IMR-90 (cell line): Measurements from ENCODE around the gene SWAP70. TPM values are rescaled to one million over a fixed set of nuclear protein-coding genes. Genes with fewer than 3 reads are reported as not detected.

Source experiments
- ATAC-seq: fragments of 200-7000 bp; cut with Tn5 transposase; 2 replicates; pipeline ENCODE4 v1.9.1; 2020; ENCODE audit warnings: low read depth, mild to moderate bottlenecking, moderate library complexity
- BruUV-seq: library from RNA; stranded (reverse); fragments of 400-500 nt; replicated peaks from 2 replicates; lab custom pipeline; 2021; lab: Mats Ljungman, UMichigan
- CTCF ChIA-PET: fragments of 300-600 bp; formaldehyde crosslinking; extraction: SDS; loops from one replicate; lab custom pipeline; 2021; ENCODE audit warnings: antibody characterized with exemption; lab: Yijun Ruan, JAX
- POLR2A ChIA-PET: fragments of 300-600 bp; sonication (Branson Sonifier 250); formaldehyde crosslinking; loops from one replicate; lab custom pipeline; 2022; ENCODE audit warnings: antibody characterized with exemption; ENCODE audit not compliant: unreplicated experiment; lab: Charles Lee
- DNase-seq: peaks from one replicate; pipeline ENCODE4 v3.0.0; 2013
- H2AFZ ChIP-seq: replicated peaks from 2 replicates; pipeline ENCODE3; 2013; ENCODE audit warnings: low read length, mild to moderate bottlenecking; ENCODE audit not compliant: poor library complexity
- H2AK5ac ChIP-seq: 2 replicates; pipeline ENCODE4 v1.6.1; 2013; ENCODE audit warnings: low read depth, low read length, inconsistent platforms
- H2AK9ac ChIP-seq: replicated peaks from 2 replicates; pipeline ENCODE3; 2013; ENCODE audit warnings: mild to moderate bottlenecking, low read depth, low read length, moderate library complexity; ENCODE audit not compliant: poor library complexity
- H2BK120ac ChIP-seq: 2 replicates; pipeline ENCODE4 v1.6.1; 2013; ENCODE audit warnings: low read depth, low read length, inconsistent platforms
- H2BK15ac ChIP-seq: 3 replicates; pipeline ENCODE4 v1.6.1; 2013; ENCODE audit warnings: low read depth, low read length, inconsistent platforms
- H2BK20ac ChIP-seq: 2 replicates; pipeline ENCODE4 v1.6.1; 2013; ENCODE audit warnings: low read depth, mild to moderate bottlenecking, inconsistent platforms, low read length, moderate library complexity
- H2BK5ac ChIP-seq: 2 replicates; pipeline ENCODE4 v1.6.1; 2013; ENCODE audit warnings: mild to moderate bottlenecking, low read depth, low read length, inconsistent platforms; ENCODE audit not compliant: poor library complexity, severe bottlenecking
- H3K14ac ChIP-seq: replicated peaks from 2 replicates; pipeline ENCODE4 v1.6.1; 2013; ENCODE audit warnings: low read depth, low read length, inconsistent platforms
- H3K18ac ChIP-seq: 2 replicates; pipeline ENCODE4 v1.6.1; 2013; ENCODE audit warnings: low read depth, low read length, control low read depth
- H3K23ac ChIP-seq: 2 replicates; pipeline ENCODE4 v1.6.1; 2013; ENCODE audit warnings: low read depth, low read length, inconsistent platforms
- H3K27ac ChIP-seq: 2 replicates; pipeline ENCODE4 v1.5.1; 2013; ENCODE audit warnings: mild to moderate bottlenecking, control low read depth, low read length; ENCODE audit not compliant: insufficient read depth
- H3K27me3 ChIP-seq: 2 replicates; pipeline ENCODE4 v1.6.1; 2013; ENCODE audit warnings: low read length; ENCODE audit not compliant: control insufficient read depth, insufficient read depth
- H3K36me3 ChIP-seq: 2 replicates; pipeline ENCODE4 v1.6.1; 2013; ENCODE audit warnings: low read length, mixed read lengths; ENCODE audit not compliant: control insufficient read depth, insufficient read depth
- H3K4ac ChIP-seq: 2 replicates; pipeline ENCODE4 v1.6.1; 2013; ENCODE audit warnings: low read depth, low read length, inconsistent platforms
- H3K4me1 ChIP-seq: 2 replicates; pipeline ENCODE4 v1.6.1; 2013; ENCODE audit warnings: low read length, mixed read lengths; ENCODE audit not compliant: control insufficient read depth, insufficient read depth
- H3K4me2 ChIP-seq: 2 replicates; pipeline ENCODE4 v1.6.1; 2013; ENCODE audit warnings: low read depth, mild to moderate bottlenecking, control low read depth, low read length, moderate library complexity
- H3K4me3 ChIP-seq: 2 replicates; pipeline ENCODE4 v1.5.1; 2013; ENCODE audit warnings: low read depth, mild to moderate bottlenecking, control low read depth, low read length, moderate library complexity; ENCODE audit not compliant: insufficient read depth
- H3K56ac ChIP-seq: 2 replicates; pipeline ENCODE4 v1.6.1; 2013; ENCODE audit warnings: low read length, inconsistent platforms; ENCODE audit not compliant: insufficient read depth; ENCODE audit errors: extremely low read depth
- H3K79me1 ChIP-seq, 2 experiments: 2 replicates each; pipeline ENCODE4 v1.6.1; 2013; ENCODE audit warnings: low read length in 2 of 2, inconsistent platforms in 1 of 2, low read depth in 1 of 2
- H3K9ac ChIP-seq: 2 replicates; pipeline ENCODE4 v1.6.1; 2013; ENCODE audit warnings: low read depth, low read length, control low read depth
- H3K9me1 ChIP-seq: 2 replicates; pipeline ENCODE4 v1.6.1; 2013; ENCODE audit warnings: low read length, inconsistent platforms; ENCODE audit not compliant: insufficient read depth
- H3K9me3 ChIP-seq: 2 replicates; pipeline ENCODE4 v1.6.1; 2013; ENCODE audit warnings: low read length; ENCODE audit not compliant: control insufficient read depth, insufficient read depth
- H4K20me1 ChIP-seq: 2 replicates; pipeline ENCODE4 v1.6.1; 2013; ENCODE audit warnings: low read length, inconsistent platforms; ENCODE audit not compliant: insufficient read depth
- H4K5ac ChIP-seq: 2 replicates; pipeline ENCODE4 v1.6.1; 2013; ENCODE audit warnings: mild to moderate bottlenecking, low read depth, low read length, control low read depth
- H4K8ac ChIP-seq, 2 experiments: 2 replicates each; pipeline ENCODE4 v1.6.1; 2013; ENCODE audit warnings: low read depth in 2 of 2, low read length in 2 of 2, control low read depth in 1 of 2, inconsistent platforms in 1 of 2
- H4K91ac ChIP-seq: 2 replicates; pipeline ENCODE4 v1.6.1; 2013; ENCODE audit warnings: low read depth, low read length, inconsistent platforms; ENCODE audit not compliant: insufficient read depth
- CEBPB ChIP-seq: IDR thresholded peaks from 2 replicates; pipeline ENCODE4 v1.6.1; 2012; ENCODE audit warnings: low read depth, low read length, improper control_type of control experiment
- MAZ ChIP-seq: IDR thresholded peaks from 2 replicates; pipeline ENCODE4 v1.6.1; 2012; ENCODE audit warnings: low read depth, mild to moderate bottlenecking, low read length, improper control_type of control experiment, moderate library complexity, borderline replicate concordance
- NFE2L2 ChIP-seq: fragments of 150-350 bp; IDR thresholded peaks from 2 replicates; pipeline ENCODE4 v1.6.1; 2016; ENCODE audit warnings: low read depth, mild to moderate bottlenecking, low read length
- RFX5 ChIP-seq: IDR thresholded peaks from 2 replicates; pipeline ENCODE4 v1.8.0; 2012; ENCODE audit warnings: low read depth, mild to moderate bottlenecking, low read length, moderate library complexity
- SMC3 ChIP-seq: fragments of 150-350 bp; IDR thresholded peaks from 2 replicates; pipeline ENCODE4 v1.6.1; 2016; ENCODE audit warnings: low read depth, mild to moderate bottlenecking, antibody characterized with exemption, low read length, moderate library complexity
- WGBS, 2 experiments: methylation state at CpG; one replicate each; pipeline versions ENCODE4 v1.1.5 to v1.1.7; 2013; ENCODE audit warnings: missing lambda C conversion rate in 2 of 2; ENCODE audit not compliant: insufficient read length in 1 of 2; ENCODE audit errors: extremely low coverage in 2 of 2; 5-methylcytosine and 5-hydroxymethylcytosine counted together
- dilution Hi-C: fragments of 300-500 bp; cut with HindIII; formaldehyde crosslinking; loops from one replicate; pipeline ENCODE4 v1.14.3; 2018; ENCODE audit warnings: low sequenced_read_pairs; ENCODE audit not compliant: unreplicated experiment
- in situ Hi-C: fragments of 300-500 bp; cut with MboI; formaldehyde crosslinking; loops from 3 replicates; pipeline ENCODE4 v1.14.3; 2019; ENCODE audit warnings: low sequenced_read_pairs, inconsistent platforms, mixed read lengths
- intact Hi-C: fragments of 100-400 bp; cut with micrococcal nuclease; formaldehyde crosslinking; loops from 2 replicates; pipeline ENCODE4 v1.10.0; 2022
- polyA plus RNA-seq, 3 experiments: library from polyadenylated mRNA; depleted of rRNA; stranded (reverse); fragments of >200 nt; gene quantifications; 2 replicates each; pipeline ENCODE4 v1.2.3, GENCODE V29; 2012; ENCODE audit warnings: low replicate concordance in 1 of 3
- total RNA-seq: library from RNA; depleted of rRNA; stranded (reverse); fragments of >200 nt; gene quantifications from 2 replicates; pipeline ENCODE4 v1.2.3, GENCODE V29; 2012
- TF ChIP-seq, protein P1 (sequence below): fragments of 150-350 bp; IDR thresholded peaks from 2 replicates; pipeline ENCODE4 v1.6.1; 2016; ENCODE audit warnings: low read depth, mild to moderate bottlenecking, low read length, moderate library complexity, borderline replicate concordance
- TF ChIP-seq, protein P2 (sequence below): conservative IDR thresholded peaks from 2 replicates; pipeline ENCODE4 v1.5.1; 2012; ENCODE audit warnings: mild to moderate bottlenecking, low read depth, low read length, improper control_type of control experiment

SWAP70 gene
- total and polyA plus RNA-seq, 2 of the 4 experiments (the other 2 are of a cell fraction), result 15.5 to 19.9 TPM

DNA sequence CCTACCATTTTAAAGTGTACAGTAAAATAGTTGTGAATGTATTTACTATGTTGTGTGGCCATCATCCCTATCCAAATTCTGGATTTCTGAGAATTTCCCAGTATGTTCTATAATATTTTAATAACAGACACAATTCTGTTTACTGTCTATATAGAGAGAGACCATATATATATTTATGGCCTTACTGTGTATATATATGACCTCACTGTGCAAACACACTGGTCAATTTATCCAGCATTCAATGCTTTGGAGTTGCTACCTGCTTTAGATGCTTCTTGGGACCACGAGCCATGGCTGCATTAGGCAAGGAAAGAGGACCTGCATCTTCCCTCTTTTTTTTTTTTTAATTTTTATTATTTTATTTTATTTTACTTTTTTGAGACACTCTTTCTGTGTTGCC lies 40.2 kb downstream of the SWAP70 start:
- Histone ChIP-seq H3K4me3 (no peak overlapping the region), H3K14ac (no peak overlapping the region), H4K91ac (no peak overlapping the region), H3K9me3 (no peaks in the 10 kb centered on the region), H2BK120ac (no peak overlapping the region), H3K27me3 (no peaks in the 10 kb centered on the region), H3K4ac (no peak overlapping the region), H4K8ac (no peak overlapping the region), H2AFZ (no peak overlapping the region), H2BK15ac (no peak overlapping the region), H3K23ac (no peak overlapping the region), H3K9ac (no peak overlapping the region), H2AK5ac (no peak overlapping the region), H3K27ac (no peak overlapping the region), H3K9me1 (peaks cover 15% of the 10 kb centered on the region), H2BK20ac (no peak overlapping the region), H3K36me3 (0 out of 2 replicates have a peak, but pooled peaks cover 2% of the 10 kb centered on the region), H3K18ac (no peak overlapping the region), H2AK9ac (no peak overlapping the region), H4K20me1 (peaks cover 29% of the 10 kb centered on the region; the same call in 1 of the 2 replicates), H3K56ac (no peak overlapping the region), H3K79me1 (peaks cover 28 to 72% of the 10 kb centered on the region in 2 experiments), H3K4me2 (no peak overlapping the region), H2BK5ac (no peak overlapping the region), H4K5ac (no peak overlapping the region), H3K4me1 (peaks cover 10% of the 10 kb centered on the region; the same call in 1 of the 2 replicates)
- in situ Hi-C loops (no loop called here), intact Hi-C loops (no loop called here), dilution Hi-C loops (no loop called here)
- ChIA-PET CTCF (no interaction called here), POLR2A (no interaction called here)
- DNase-seq, result no peak
- no peak for ATAC-seq
- BruUV-seq, result no TSS peak
- no CpG with 5 or more reads among the region's 1 CpG for WGBS, 2 experiments
- no peak for TF ChIP-seq CEBPB
- no peak for TF ChIP-seq RFX5
- no peak for TF ChIP-seq MAZ
- TF ChIP-seq SMC3, result no peak
- TF ChIP-seq, protein P1, sequence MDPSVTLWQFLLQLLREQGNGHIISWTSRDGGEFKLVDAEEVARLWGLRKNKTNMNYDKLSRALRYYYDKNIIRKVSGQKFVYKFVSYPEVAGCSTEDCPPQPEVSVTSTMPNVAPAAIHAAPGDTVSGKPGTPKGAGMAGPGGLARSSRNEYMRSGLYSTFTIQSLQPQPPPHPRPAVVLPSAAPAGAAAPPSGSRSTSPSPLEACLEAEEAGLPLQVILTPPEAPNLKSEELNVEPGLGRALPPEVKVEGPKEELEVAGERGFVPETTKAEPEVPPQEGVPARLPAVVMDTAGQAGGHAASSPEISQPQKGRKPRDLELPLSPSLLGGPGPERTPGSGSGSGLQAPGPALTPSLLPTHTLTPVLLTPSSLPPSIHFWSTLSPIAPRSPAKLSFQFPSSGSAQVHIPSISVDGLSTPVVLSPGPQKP, result no peak
- no peak for TF ChIP-seq NFE2L2
- TF ChIP-seq, protein P2, sequence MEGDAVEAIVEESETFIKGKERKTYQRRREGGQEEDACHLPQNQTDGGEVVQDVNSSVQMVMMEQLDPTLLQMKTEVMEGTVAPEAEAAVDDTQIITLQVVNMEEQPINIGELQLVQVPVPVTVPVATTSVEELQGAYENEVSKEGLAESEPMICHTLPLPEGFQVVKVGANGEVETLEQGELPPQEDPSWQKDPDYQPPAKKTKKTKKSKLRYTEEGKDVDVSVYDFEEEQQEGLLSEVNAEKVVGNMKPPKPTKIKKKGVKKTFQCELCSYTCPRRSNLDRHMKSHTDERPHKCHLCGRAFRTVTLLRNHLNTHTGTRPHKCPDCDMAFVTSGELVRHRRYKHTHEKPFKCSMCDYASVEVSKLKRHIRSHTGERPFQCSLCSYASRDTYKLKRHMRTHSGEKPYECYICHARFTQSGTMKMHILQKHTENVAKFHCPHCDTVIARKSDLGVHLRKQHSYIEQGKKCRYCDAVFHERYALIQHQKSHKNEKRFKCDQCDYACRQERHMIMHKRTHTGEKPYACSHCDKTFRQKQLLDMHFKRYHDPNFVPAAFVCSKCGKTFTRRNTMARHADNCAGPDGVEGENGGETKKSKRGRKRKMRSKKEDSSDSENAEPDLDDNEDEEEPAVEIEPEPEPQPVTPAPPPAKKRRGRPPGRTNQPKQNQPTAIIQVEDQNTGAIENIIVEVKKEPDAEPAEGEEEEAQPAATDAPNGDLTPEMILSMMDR, result no peak
